Muscle of leg (tissue), 11 donors: Measurements from ENCODE around the gene PAPSS1. TPM values are rescaled to one million over a fixed set of nuclear protein-coding genes. Genes with fewer than 3 reads are reported as not detected.

Source experiments
- DNase-seq: peaks from one replicate; pipeline ENCODE4 v3.0.0; 2013
- H3K27ac ChIP-seq: one replicate; pipeline ENCODE4 v1.5.1; 2013; ENCODE audit warnings: mild to moderate bottlenecking, low read length, control low read depth
- H3K27me3 ChIP-seq: one replicate; pipeline ENCODE4 v1.6.1; 2013; ENCODE audit warnings: low read length; ENCODE audit not compliant: control insufficient read depth, insufficient read depth
- H3K36me3 ChIP-seq: one replicate; pipeline ENCODE4 v1.6.1; 2013; ENCODE audit warnings: low read length; ENCODE audit not compliant: control insufficient read depth, insufficient read depth
- H3K4me1 ChIP-seq: one replicate; pipeline ENCODE4 v1.6.1; 2013; ENCODE audit warnings: low read length; ENCODE audit not compliant: control insufficient read depth, insufficient read depth
- H3K4me3 ChIP-seq: one replicate; pipeline ENCODE4 v1.5.1; 2013; ENCODE audit warnings: low read length, control low read depth
- H3K9me3 ChIP-seq: replicated peaks from 2 replicates; pipeline ENCODE4 v1.6.1; 2013; ENCODE audit warnings: low read depth, low read length; ENCODE audit not compliant: control insufficient read depth
- WGBS: methylation state at CpG from one replicate; pipeline ENCODE4 v1.1.5; 2013; ENCODE audit warnings: missing lambda C conversion rate; ENCODE audit not compliant: insufficient coverage; 5-methylcytosine and 5-hydroxymethylcytosine counted together
- polyA plus RNA-seq, 8 donors: library from polyadenylated mRNA; unstranded; fragments of 120-200 nt; gene quantifications; one replicate each; pipeline versions ENCODE4 v1.2.1 to v1.2.3, GENCODE V29; 2013; ENCODE audit warnings: inconsistent platforms in 1 of 8, low replicate concordance in 1 of 8; ENCODE audit not compliant: insufficient read length in 8 of 8, insufficient read depth in 1 of 8
- total RNA-seq: library from RNA; stranded (reverse); fragments of 120-200 nt; gene quantifications from one replicate; pipeline ENCODE4 v1.2.4, GENCODE V29; 2013

Gene PAPSS1
- total and polyA plus RNA-seq, 9 donors, result 41.7 to 63.0 (median 52.2) TPM

DNA sequence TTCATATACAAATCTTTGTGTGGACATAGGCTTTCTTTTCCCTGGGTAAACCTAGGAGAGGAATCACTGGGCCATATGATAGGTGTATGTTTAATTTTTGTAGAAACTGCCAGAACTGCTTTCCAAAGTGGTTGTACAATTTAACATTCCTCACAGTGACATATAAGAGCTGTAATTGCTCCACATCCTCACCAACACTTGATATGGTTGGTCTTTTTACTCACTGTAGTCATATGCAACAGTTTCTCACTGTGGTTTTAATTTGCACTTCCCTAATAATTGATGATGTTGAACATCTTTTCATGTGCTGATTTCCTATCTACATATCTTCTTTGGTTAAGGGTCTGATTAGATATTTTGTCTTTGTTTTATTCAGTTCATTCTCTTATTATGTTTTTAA is 24.5 kb upstream of the PAPSS1 start:
- no peak overlapping the region for H3K27ac ChIP-seq
- no peak for DNase-seq
- H3K4me3 ChIP-seq, result no peak overlapping the region
- H3K4me1 ChIP-seq, result peaks cover 20% of the 10 kb centered on the region
- no peaks in the 10 kb centered on the region for H3K36me3 ChIP-seq
- H3K9me3 ChIP-seq, result peaks cover 4% of the 10 kb centered on the region
- no peaks in the 10 kb centered on the region for H3K27me3 ChIP-seq

DNA sequence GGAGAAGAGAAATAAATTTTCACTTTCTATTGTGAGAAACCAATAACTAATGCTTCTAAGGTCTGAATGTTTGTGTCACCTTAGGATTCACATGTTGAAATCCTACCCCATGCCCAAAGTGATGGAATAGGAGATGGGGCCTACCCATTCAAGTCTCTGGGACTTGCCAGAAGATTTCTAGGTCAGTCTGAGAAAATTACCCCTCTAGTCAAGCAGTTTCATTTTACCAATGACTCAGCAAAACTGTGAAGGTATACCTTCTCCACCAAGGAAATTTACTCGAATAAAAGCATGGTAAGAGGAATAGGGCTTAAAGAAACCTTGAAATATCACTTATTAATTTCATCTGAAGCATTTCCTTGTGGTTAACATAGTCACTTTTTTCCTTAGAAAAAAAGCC is 23.5 kb upstream of the PAPSS1 start:
- Histone ChIP-seq H3K27ac (no peak overlapping the region), H3K36me3 (no peaks in the 10 kb centered on the region), H3K27me3 (no peaks in the 10 kb centered on the region), H3K4me1 (peaks cover 28% of the 10 kb centered on the region), H3K4me3 (no peak overlapping the region), H3K9me3 (peaks cover 4% of the 10 kb centered on the region)
- no peak for DNase-seq
- no CpG with 5 or more reads among the region's 1 CpG for WGBS

DNA sequence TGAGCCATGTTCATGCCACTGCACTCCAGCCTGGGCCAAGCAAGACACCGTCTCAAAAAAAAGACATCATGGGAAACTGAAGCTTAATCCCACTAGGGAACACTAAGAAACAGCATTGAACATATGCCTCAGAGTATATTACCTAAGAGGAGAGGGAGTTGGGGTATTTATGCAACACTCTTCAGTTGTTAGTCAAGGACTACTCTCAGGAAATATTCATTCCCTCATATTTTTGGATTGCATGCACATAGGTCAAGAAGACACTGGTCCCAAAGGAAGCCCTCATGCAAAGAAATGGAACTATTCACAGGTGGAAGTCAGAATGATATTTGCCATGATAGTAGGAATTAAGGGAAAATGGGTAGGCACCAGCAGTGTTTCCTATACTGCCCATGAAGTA is 22.8 kb upstream of the PAPSS1 start:
- no peak overlapping the region for H3K27ac ChIP-seq
- H3K36me3 ChIP-seq, result no peaks in the 10 kb centered on the region
- H3K27me3 ChIP-seq, result no peaks in the 10 kb centered on the region
- WGBS, result no CpG with 5 or more reads among the region's 1 CpG
- H3K4me1 ChIP-seq, result peaks cover 29% of the 10 kb centered on the region
- peaks cover 4% of the 10 kb centered on the region for H3K9me3 ChIP-seq
- no peak for DNase-seq
- H3K4me3 ChIP-seq, result no peak overlapping the region

DNA sequence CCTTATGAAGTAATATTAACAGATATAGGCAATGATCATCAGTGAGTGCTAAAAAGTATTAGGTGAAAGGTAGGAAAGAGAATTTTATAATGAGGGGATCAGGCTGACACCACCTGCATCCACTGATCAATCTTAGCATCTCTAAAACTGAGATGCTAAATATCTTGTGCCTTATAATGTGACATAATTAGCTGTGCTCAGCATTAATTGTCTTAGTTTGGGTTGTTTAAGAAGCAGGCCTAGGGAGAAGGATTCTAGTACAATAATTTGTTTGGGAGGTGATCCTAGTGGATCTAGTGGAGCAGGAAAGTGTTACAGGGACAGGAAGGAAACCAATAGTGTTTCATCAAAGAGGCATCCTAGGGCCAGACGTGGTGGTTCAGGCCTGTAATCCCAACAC is 22.2 kb upstream of the PAPSS1 start:
- no peak overlapping the region for H3K4me3 ChIP-seq
- peaks cover 33% of the 10 kb centered on the region for H3K4me1 ChIP-seq
- WGBS, result 86% methylated on average over 1 of the region's 1 CpG
- no peak overlapping the region for H3K27ac ChIP-seq
- no peaks in the 10 kb centered on the region for H3K36me3 ChIP-seq
- H3K9me3 ChIP-seq, result peaks cover 4% of the 10 kb centered on the region
- no peak for DNase-seq
- no peaks in the 10 kb centered on the region for H3K27me3 ChIP-seq

DNA sequence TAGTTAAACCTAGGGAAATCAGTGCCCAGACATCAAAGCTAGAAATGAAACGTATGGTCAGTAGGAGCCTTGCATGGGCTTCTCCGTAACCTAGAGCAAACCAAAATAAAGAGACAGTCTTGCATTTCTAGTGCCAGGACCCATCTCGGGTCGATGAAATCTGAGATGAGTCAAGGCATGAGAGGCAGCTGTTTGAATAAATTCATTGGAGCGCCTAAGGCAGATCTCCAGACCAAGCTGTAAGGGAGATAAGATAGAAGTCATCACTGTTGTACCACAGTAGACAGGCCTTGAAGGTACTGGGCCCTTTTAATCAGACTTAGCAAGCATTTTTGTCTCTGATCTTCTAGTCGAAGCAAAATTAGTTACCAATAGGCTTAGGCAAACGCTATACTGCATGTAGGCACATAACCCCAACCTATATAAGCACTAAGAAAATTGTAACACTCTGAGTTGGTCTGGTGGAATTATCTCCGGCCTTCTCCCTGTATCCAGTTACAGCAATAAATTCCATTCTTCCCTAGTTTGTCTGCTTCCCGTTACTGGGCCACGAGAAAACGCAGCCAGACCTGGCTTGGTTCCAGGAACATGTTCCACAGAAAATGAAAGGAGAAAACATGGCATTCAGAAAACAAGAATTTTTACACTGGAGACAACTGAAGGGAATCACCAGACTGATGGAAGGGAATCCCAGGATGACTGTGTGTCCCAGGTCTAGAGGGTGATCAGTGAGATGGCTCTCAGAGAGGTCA is 21.1 kb upstream of the PAPSS1 start:
- DNase-seq, result peak; percentile 74
- WGBS, result 40% methylated on average over 8 of the region's 11 CpGs
- no peaks in the 10 kb centered on the region for H3K27me3 ChIP-seq
- H3K4me3 ChIP-seq, result no peak overlapping the region
- peaks cover 4% of the 10 kb centered on the region for H3K9me3 ChIP-seq
- H3K4me1 ChIP-seq, result peaks cover 41% of the 10 kb centered on the region
- H3K27ac ChIP-seq, result peak overlapping the region; percentile 82
- no peaks in the 10 kb centered on the region for H3K36me3 ChIP-seq

DNA sequence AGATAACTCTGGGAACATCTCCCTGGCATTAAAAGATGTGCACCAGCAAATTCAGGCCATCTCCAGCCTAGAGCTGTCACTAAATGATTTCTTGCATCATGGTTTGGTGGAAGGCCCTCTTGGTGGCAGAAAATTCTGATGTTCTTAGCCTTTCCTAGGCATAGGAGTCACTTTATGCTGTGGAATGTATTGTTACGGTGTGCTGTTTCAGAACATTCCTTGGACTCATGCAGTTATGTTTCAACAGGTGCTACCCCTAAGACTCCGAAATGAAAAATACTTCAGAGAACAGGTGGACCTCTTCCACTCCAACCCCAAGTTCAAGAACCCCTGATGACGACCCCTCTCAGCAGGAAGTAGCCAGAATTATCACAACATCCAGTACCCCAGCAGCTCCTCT is 20.3 kb upstream of the PAPSS1 start:
- Histone ChIP-seq H3K4me1 (peaks cover 45% of the 10 kb centered on the region), H3K4me3 (no peak overlapping the region), H3K36me3 (no peaks in the 10 kb centered on the region), H3K27me3 (no peaks in the 10 kb centered on the region), H3K27ac (peak overlapping the region; percentile 21), H3K9me3 (peaks cover 4% of the 10 kb centered on the region)
- DNase-seq, result no peak
- 33% methylated on average over 1 of the region's 3 CpGs for WGBS

DNA sequence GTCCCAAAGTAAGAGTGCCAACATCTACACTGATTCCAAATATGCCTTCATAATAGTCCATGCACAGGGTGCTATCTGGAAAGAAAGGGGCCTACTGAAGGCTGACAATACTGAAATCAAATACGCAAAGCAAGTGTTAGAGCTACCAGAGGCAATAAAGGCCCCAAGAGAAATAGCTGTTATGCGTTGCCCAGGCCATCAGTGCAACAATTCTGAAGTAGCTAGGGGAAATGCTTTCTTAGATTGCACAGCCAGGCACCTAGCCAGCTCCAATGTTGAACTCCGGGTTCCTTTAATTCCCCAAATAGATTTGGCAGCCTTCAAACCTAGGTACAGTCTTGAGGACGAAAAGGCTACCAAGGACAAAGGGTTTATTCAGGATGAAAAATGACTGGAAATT is 17.4 kb upstream of the PAPSS1 start:
- H3K9me3 ChIP-seq, result no peaks in the 10 kb centered on the region
- DNase-seq, result no peak
- no peak overlapping the region for H3K27ac ChIP-seq
- peaks cover 62% of the 10 kb centered on the region for H3K4me1 ChIP-seq
- H3K36me3 ChIP-seq, result no peaks in the 10 kb centered on the region
- no peaks in the 10 kb centered on the region for H3K27me3 ChIP-seq
- 48% methylated on average over 2 of the region's 4 CpGs for WGBS
- no peak overlapping the region for H3K4me3 ChIP-seq

DNA sequence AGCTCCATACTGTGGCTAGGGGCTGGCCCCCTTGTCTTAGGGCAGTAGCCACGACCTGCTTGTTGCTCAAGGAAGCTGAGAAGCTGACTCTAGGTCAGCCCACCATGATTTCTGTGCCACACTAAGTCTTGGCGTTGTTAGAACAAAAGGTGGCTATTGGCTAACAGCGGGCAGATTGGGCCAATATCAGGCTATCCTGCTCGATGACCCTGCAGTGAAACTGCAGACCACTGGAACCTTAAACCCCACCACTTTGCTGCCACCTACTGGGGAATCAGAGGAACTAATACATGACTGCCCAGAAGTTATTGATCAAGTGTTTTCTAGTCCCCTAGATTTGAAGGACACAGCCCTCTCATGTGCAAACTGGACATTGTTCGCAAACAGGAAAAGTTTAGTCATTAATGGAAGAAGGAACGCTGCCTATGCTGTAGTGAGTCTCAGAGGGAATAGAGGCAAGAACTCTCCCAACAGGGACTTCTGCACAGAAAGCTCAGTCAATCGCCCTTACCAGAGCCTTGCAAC is 17.0 kb upstream of the PAPSS1 start:
- no peak overlapping the region for H3K4me3 ChIP-seq
- no peak overlapping the region for H3K27ac ChIP-seq
- DNase-seq, result peak; percentile 33
- no peaks in the 10 kb centered on the region for H3K27me3 ChIP-seq
- 83% methylated on average over 4 of the region's 7 CpGs for WGBS
- no peaks in the 10 kb centered on the region for H3K36me3 ChIP-seq
- peaks cover 62% of the 10 kb centered on the region for H3K4me1 ChIP-seq
- no peaks in the 10 kb centered on the region for H3K9me3 ChIP-seq

DNA sequence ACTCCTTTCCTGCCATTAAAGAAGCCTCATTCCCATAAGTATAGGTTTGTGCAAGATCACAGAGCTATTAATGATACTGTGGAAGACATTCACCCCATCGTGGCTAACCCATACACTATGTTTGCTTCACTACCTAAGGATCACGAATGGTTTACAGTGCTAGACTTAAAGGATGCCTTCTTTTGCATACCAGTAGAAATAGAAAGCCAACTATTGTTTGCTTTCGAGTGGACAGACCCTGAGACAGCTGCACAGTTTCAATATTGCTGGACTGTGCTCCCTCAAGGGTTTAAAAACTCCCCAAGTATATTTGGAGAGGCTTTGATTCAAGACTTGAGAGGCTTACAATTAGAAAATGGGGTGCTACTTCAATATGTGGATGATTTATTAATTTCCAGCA is 16.0 kb upstream of the PAPSS1 start:
- no peaks in the 10 kb centered on the region for H3K36me3 ChIP-seq
- H3K4me1 ChIP-seq, result peaks cover 57% of the 10 kb centered on the region
- no peaks in the 10 kb centered on the region for H3K27me3 ChIP-seq
- WGBS, result 28% methylated on average over 2 of the region's 3 CpGs
- H3K9me3 ChIP-seq, result no peaks in the 10 kb centered on the region
- H3K4me3 ChIP-seq, result no peak overlapping the region
- no peak overlapping the region for H3K27ac ChIP-seq
- DNase-seq, result no peak

DNA sequence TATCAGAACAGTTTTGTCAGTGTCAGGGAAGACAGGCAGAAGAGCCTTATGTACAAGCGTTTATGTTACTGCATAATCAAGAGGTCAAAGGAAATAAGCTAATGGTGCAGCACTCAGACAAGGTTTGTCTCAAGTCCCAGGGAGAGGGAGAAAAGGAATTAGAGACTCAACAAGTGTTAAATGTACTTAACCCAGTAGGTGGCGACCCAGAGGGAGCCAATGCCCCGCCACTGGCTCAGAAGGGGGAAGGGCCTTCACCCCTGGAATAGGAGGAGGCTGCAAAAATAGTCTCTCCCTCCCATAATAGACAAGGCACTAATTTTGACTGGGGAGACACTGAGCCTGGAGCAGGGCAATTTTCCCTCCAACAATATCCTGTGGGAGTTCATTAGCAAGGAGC is 14.1 kb upstream of the PAPSS1 start:
- no peak for DNase-seq
- Histone ChIP-seq H3K27me3 (no peaks in the 10 kb centered on the region), H3K9me3 (no peaks in the 10 kb centered on the region), H3K4me1 (peaks cover 38% of the 10 kb centered on the region), H3K4me3 (no peak overlapping the region), H3K36me3 (no peaks in the 10 kb centered on the region), H3K27ac (no peak overlapping the region)
- WGBS, result 40% methylated on average over 1 of the region's 3 CpGs
